Measurements from ENCODE around the gene RABIF. TPM values are rescaled to one million over a fixed set of nuclear protein-coding genes. Genes with fewer than 3 reads are reported as not detected.

Gene RABIF
- total and polyA plus RNA-seq, 7 experiments from 2014 or later = 11.6 to 24.9 (median 16.8) TPM

- ATAC-seq = no peak
- Mint-ChIP-seq H3K36me3 (no peaks in the 10 kb centered on the region), H3K4me1 (peaks cover 7 to 20% (median 10%) of the 10 kb centered on the region in 7 donors), H3K4me3 (no peak overlapping the region), H3K27me3 (peaks cover 9 to 33% (median 22%) of the 10 kb centered on the region in 5 donors), H3K27ac (no peak overlapping the region), H3K9me3 (peaks cover 0 to 2% (median 0%) of the 10 kb centered on the region in 11 donors)
- Histone ChIP-seq H3K36me3 (ENCODE audit: control insufficient read depth in 2 of 3, insufficient read depth in 3 of 3, low read length in 3 of 3) (no peaks in the 10 kb centered on the region), H3K27me3 (ENCODE audit: control insufficient read depth in 2 of 2, insufficient read depth in 2 of 2, low read length in 2 of 2) (peaks cover 0 to 15% of the 10 kb centered on the region in 2 donors), H3K4me3 (ENCODE audit: low read length) (no peak overlapping the region), H3K4me1 (ENCODE audit: control insufficient read depth in 2 of 2, insufficient read depth in 2 of 2, low read length in 2 of 2) (peaks cover 0 to 8% of the 10 kb centered on the region in 2 donors), H3K27ac (ENCODE audit: low read depth, low read length) (no peak overlapping the region), H3K9me3 (ENCODE audit: control insufficient read depth in 2 of 3, low read length in 3 of 3) (no peaks in the 10 kb centered on the region)
- DNase-seq = no peak
- ChIA-PET CTCF (no interaction called here), POLR2A (no interaction called here)
- intact Hi-C loops (cut with micrococcal nuclease) = no loop called here
Measured at GRCh38 chr1:202857136-202857610, 31.8 kb downstream of the RABIF start.

- Histone ChIP-seq H3K4me3 (ENCODE audit: low read length) (no peak overlapping the region), H3K9me3 (ENCODE audit: control insufficient read depth in 2 of 3, low read length in 3 of 3) (no peaks in the 10 kb centered on the region), H3K27ac (ENCODE audit: low read depth, low read length) (no peak overlapping the region), H3K4me1 (ENCODE audit: control insufficient read depth in 2 of 2, insufficient read depth in 2 of 2, low read length in 2 of 2) (no peaks in the 10 kb centered on the region), H3K27me3 (ENCODE audit: control insufficient read depth in 2 of 2, insufficient read depth in 2 of 2, low read length in 2 of 2) (peaks cover 0 to 5% of the 10 kb centered on the region in 2 donors), H3K36me3 (ENCODE audit: control insufficient read depth in 2 of 3, insufficient read depth in 3 of 3, low read length in 3 of 3) (no peaks in the 10 kb centered on the region)
- intact Hi-C loops (cut with micrococcal nuclease) = no loop called here
- no peak for ATAC-seq
- H3K36me3 Mint-ChIP-seq = no peaks in the 10 kb centered on the region
- H3K9me3 Mint-ChIP-seq = peaks cover 0 to 2% (median 0%) of the 10 kb centered on the region in 11 donors
- DNase-seq = no peak
- peaks cover 0 to 18% (median 0%) of the 10 kb centered on the region in 7 donors for H3K4me1 Mint-ChIP-seq
- H3K4me3 Mint-ChIP-seq = no peak overlapping the region
- no peak overlapping the region for H3K27ac Mint-ChIP-seq
- CTCF ChIA-PET = no interaction called here
- H3K27me3 Mint-ChIP-seq = peaks cover 0 to 22% (median 10%) of the 10 kb centered on the region in 5 donors
- POLR2A ChIA-PET = no interaction called here
Measured at GRCh38 chr1:202856014-202856413, 32.9 kb downstream of the RABIF start.

- Histone ChIP-seq H3K27ac (ENCODE audit: low read depth, low read length) (no peak overlapping the region), H3K36me3 (ENCODE audit: control insufficient read depth in 2 of 3, insufficient read depth in 3 of 3, low read length in 3 of 3) (no peaks in the 10 kb centered on the region), H3K4me3 (ENCODE audit: low read length) (no peak overlapping the region), H3K9me3 (ENCODE audit: control insufficient read depth in 2 of 3, low read length in 3 of 3) (no peaks in the 10 kb centered on the region), H3K27me3 (ENCODE audit: control insufficient read depth in 2 of 2, insufficient read depth in 2 of 2, low read length in 2 of 2) (no peaks in the 10 kb centered on the region), H3K4me1 (ENCODE audit: control insufficient read depth in 2 of 2, insufficient read depth in 2 of 2, low read length in 2 of 2) (no peaks in the 10 kb centered on the region)
- no peak overlapping the region for H3K4me3 Mint-ChIP-seq
- DNase-seq (no peak), ATAC-seq (no peak)
- POLR2A ChIA-PET = no interaction called here
- peaks cover 0 to 11% (median 4%) of the 10 kb centered on the region in 5 donors for H3K27me3 Mint-ChIP-seq
- intact Hi-C loops (cut with micrococcal nuclease) = no loop called here
- no peaks in the 10 kb centered on the region for H3K36me3 Mint-ChIP-seq
- CTCF ChIA-PET = no interaction called here
- peaks cover 0 to 17% (median 0%) of the 10 kb centered on the region in 7 donors for H3K4me1 Mint-ChIP-seq
- no peak overlapping the region for H3K27ac Mint-ChIP-seq
- H3K9me3 Mint-ChIP-seq = no peaks in the 10 kb centered on the region
Measured at GRCh38 chr1:202854787-202855186, 34.2 kb downstream of the RABIF start.

- Mint-ChIP-seq H3K4me1 (peaks cover 0 to 27% (median 0%) of the 10 kb centered on the region in 7 donors), H3K4me3 (no peak overlapping the region), H3K27ac (peak overlapping the region in 2 of 9 donors; percentile 14 to 53), H3K36me3 (no peaks in the 10 kb centered on the region), H3K9me3 (no peaks in the 10 kb centered on the region), H3K27me3 (no peaks in the 10 kb centered on the region)
- no peaks in the 10 kb centered on the region for H3K36me3 ChIP-seq (ENCODE audit: control insufficient read depth in 2 of 3, insufficient read depth in 3 of 3, low read length in 3 of 3)
- intact Hi-C loops (cut with micrococcal nuclease) = loop anchor here in 1 of 2 donors (1.0 kb wide), 2 partner anchors 41 to 102 kb away; no protein-coding TSS in a partner anchor
- H3K27ac ChIP-seq (ENCODE audit: low read depth, low read length) = no peak overlapping the region
- H3K9me3 ChIP-seq (ENCODE audit: control insufficient read depth in 2 of 3, low read length in 3 of 3) = no peaks in the 10 kb centered on the region
- H3K4me3 ChIP-seq (ENCODE audit: low read length) = no peak overlapping the region
- DNase-seq (peak in 3 of 9 donors; percentile 20 to 43 (median 25)), ATAC-seq (peak; percentile 70)
- POLR2A ChIA-PET = no interaction called here
- no peaks in the 10 kb centered on the region for H3K4me1 ChIP-seq (ENCODE audit: control insufficient read depth in 2 of 2, insufficient read depth in 2 of 2, low read length in 2 of 2)
- no peaks in the 10 kb centered on the region for H3K27me3 ChIP-seq (ENCODE audit: control insufficient read depth in 2 of 2, insufficient read depth in 2 of 2, low read length in 2 of 2)
- CTCF ChIA-PET = no interaction called here
Measured at GRCh38 chr1:202852163-202852904, 36.6 kb downstream of the RABIF start.

- H3K36me3 Mint-ChIP-seq = no peaks in the 10 kb centered on the region
- ATAC-seq (no peak), DNase-seq (no peak)
- H3K4me1 Mint-ChIP-seq = peaks cover 0 to 33% (median 0%) of the 10 kb centered on the region in 7 donors
- peaks cover 0 to 4% (median 0%) of the 10 kb centered on the region in 5 donors for H3K27me3 Mint-ChIP-seq
- Histone ChIP-seq H3K36me3 (ENCODE audit: control insufficient read depth in 2 of 3, insufficient read depth in 3 of 3, low read length in 3 of 3) (no peaks in the 10 kb centered on the region), H3K27me3 (ENCODE audit: control insufficient read depth in 2 of 2, insufficient read depth in 2 of 2, low read length in 2 of 2) (no peaks in the 10 kb centered on the region), H3K4me1 (ENCODE audit: control insufficient read depth in 2 of 2, insufficient read depth in 2 of 2, low read length in 2 of 2) (no peaks in the 10 kb centered on the region), H3K4me3 (ENCODE audit: low read length) (no peak overlapping the region), H3K27ac (ENCODE audit: low read depth, low read length) (no peak overlapping the region), H3K9me3 (ENCODE audit: control insufficient read depth in 2 of 3, low read length in 3 of 3) (no peaks in the 10 kb centered on the region)
- POLR2A ChIA-PET = no interaction called here
- CTCF ChIA-PET = interaction anchor here (1.0 kb wide), 1 partner anchor 11 kb away, joined by 3 read pairs; no protein-coding TSS in a partner anchor
- no peak overlapping the region for H3K4me3 Mint-ChIP-seq
- H3K27ac Mint-ChIP-seq = no peak overlapping the region
- H3K9me3 Mint-ChIP-seq = no peaks in the 10 kb centered on the region
- intact Hi-C loops (cut with micrococcal nuclease) = no loop called here
Measured at GRCh38 chr1:202850593-202851362, 38.2 kb downstream of the RABIF start.

GRCh38 chr1:202848191-202848542, 40.8 kb downstream of the RABIF start:
- ATAC-seq (no peak), DNase-seq (no peak)
- Mint-ChIP-seq H3K4me3 (no peak overlapping the region), H3K4me1 (peaks cover 0 to 35% (median 0%) of the 10 kb centered on the region in 7 donors), H3K9me3 (no peaks in the 10 kb centered on the region), H3K27me3 (peaks cover 0 to 8% (median 0%) of the 10 kb centered on the region in 5 donors), H3K36me3 (no peaks in the 10 kb centered on the region), H3K27ac (peak overlapping the region in 1 of 9 donors; percentile 29)
- H3K4me3 ChIP-seq (ENCODE audit: low read length) = no peak overlapping the region
- no peak overlapping the region for H3K27ac ChIP-seq (ENCODE audit: low read depth, low read length)
- no peaks in the 10 kb centered on the region for H3K36me3 ChIP-seq (ENCODE audit: control insufficient read depth in 2 of 3, insufficient read depth in 3 of 3, low read length in 3 of 3)
- H3K9me3 ChIP-seq (ENCODE audit: control insufficient read depth in 2 of 3, low read length in 3 of 3) = no peaks in the 10 kb centered on the region
- no peaks in the 10 kb centered on the region for H3K4me1 ChIP-seq (ENCODE audit: control insufficient read depth in 2 of 2, insufficient read depth in 2 of 2, low read length in 2 of 2)
- intact Hi-C loops (cut with micrococcal nuclease) = no loop called here
- ChIA-PET CTCF (interaction anchor here (0.6 kb wide), 1 partner anchor 894 kb away, joined by 3 read pairs; no protein-coding TSS in a partner anchor), POLR2A (no interaction called here)
- no peaks in the 10 kb centered on the region for H3K27me3 ChIP-seq (ENCODE audit: control insufficient read depth in 2 of 2, insufficient read depth in 2 of 2, low read length in 2 of 2)
